DOHH2 (cell line): ENCODE results near the gene TOGARAM1.

Experiments
- CTCF ChIP-seq: fragments of 200-600 bp; sonication (generic); IDR thresholded peaks from one replicate; pipeline ENCODE4 v1.5.1; 2014; ENCODE audit warnings: antibody characterized with exemption, mild to moderate bottlenecking, low read depth, low read length; ENCODE audit not compliant: poor library complexity, severe bottlenecking
- EZH2phosphoT487 ChIP-seq: fragments of 200-600 bp; sonication (generic); IDR thresholded peaks from 2 replicates; pipeline ENCODE4 v1.6.1; 2017; ENCODE audit warnings: borderline replicate concordance, mild to moderate bottlenecking, antibody characterized with exemption, low read length, moderate library complexity, mixed read lengths

- no peak for TF ChIP-seq CTCF
- TF ChIP-seq EZH2phosphoT487 = no peak
Observed at GRCh38 chr14:44979740-44980356, 17.9 kb downstream of the TOGARAM1 start.
